Measurements from ENCODE around the gene DSC2.

Gene DSC2

DNA sequence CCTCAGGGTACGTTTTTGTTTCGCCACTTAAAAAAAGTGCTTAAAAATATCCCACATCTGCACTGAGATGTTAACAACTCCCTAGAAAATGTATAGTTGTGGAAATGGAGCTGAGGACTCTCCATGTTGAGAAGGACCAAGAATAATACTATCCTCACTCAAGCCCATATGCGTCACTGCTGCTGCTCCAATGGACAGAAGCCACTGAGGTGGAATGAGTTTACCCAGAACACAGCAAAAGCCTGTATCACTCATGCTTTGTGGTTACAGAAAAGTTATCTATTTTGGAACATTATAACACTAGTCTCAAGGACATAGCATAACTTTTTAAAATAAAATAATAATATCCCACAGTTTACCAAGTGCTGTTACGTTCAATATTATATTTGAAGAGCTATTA, 91.6 kb downstream of the DSC2 start:
- H3K4me3 ChIP-seq (ENCODE audit: low read depth, low read length): no peak overlapping the region
- DNase-seq (ENCODE audit: low read depth): no peak
- TF ChIP-seq, protein P1, sequence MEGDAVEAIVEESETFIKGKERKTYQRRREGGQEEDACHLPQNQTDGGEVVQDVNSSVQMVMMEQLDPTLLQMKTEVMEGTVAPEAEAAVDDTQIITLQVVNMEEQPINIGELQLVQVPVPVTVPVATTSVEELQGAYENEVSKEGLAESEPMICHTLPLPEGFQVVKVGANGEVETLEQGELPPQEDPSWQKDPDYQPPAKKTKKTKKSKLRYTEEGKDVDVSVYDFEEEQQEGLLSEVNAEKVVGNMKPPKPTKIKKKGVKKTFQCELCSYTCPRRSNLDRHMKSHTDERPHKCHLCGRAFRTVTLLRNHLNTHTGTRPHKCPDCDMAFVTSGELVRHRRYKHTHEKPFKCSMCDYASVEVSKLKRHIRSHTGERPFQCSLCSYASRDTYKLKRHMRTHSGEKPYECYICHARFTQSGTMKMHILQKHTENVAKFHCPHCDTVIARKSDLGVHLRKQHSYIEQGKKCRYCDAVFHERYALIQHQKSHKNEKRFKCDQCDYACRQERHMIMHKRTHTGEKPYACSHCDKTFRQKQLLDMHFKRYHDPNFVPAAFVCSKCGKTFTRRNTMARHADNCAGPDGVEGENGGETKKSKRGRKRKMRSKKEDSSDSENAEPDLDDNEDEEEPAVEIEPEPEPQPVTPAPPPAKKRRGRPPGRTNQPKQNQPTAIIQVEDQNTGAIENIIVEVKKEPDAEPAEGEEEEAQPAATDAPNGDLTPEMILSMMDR (conservative IDR thresholded peaks at IDR 0.05; ENCODE audit: low read depth, low read length): no peak
